GM19239 (cell line): ENCODE measurements around the gene CYYR1.

ENCODE experiments used
- DNase-seq: peaks from one replicate; pipeline ENCODE4 v3.0.0; 2011; ENCODE audit warnings: low spot score; ENCODE audit not compliant: insufficient read length
- FAIRE-seq: peaks from 2 replicates; lab custom pipeline; 2011; peaks lifted over from hg19 to GRCh38; lab: Jason Lieb, UNC

Gene CYYR1

DNA sequence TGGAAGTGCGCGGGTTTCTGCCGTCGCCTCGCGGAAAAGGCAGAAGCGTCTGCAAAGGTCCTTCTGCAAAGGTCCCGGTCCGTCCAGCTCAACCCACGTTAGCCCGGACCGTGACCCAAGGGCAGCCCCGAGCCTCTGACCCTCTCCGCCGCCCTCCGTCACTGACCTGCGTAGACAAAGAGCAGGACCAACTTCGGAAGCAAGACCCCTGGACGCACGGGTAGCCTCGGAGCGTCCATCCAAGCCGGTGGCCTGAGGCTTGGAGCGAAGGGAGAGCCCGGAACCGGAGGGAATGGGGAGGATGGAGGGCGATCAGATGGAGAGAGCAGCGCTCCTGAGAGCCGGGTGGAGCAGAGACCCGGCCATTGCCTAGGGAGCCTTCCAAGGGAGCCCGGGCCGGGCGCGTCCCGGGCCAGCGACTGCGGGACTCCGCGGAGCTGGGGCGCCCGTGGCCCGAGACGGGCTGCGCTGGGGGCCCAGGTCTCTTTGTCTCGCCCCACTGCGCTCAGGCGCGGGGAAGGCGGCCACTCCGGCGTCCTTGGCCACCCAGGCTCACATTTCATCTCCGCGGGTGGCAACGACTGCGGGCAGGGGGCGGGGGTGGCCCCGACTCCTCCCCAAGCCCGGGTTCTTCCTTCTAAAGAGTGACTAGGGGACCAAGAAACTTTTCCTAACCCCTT lies at the start of gene CYYR1:
TSS of gene CYYR1 (minus strand) at position 585 of the 680 bp plus-strand sequence. CDS start at position 239, 346 bp downstream.
- DNase-seq = no peak
- no peak for FAIRE-seq

DNA sequence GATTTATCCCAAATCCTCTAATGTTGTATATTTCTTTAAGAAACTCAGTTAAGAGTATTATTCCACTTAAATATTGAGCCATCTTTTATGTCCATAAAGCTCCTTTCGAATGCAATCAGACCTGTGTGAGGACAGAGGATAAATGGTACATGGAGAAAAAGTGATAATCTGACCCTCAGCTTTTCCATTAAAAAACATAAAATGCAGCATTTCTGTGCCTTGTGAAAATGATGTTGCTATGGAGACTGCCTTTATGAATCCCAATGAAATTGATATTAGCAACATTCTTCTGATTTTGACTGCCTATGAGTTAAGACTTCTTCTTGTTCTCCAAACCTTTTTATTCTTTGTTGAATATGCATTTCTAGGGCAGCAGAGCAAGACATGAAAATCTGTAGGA lies 44.1 kb upstream of the CYYR1 start:
- FAIRE-seq = no peak
- no peak for DNase-seq

- DNase-seq (no peak), FAIRE-seq (no peak)
Observed at GRCh38 chr21:26614251-26614650, 41.2 kb upstream of the CYYR1 start.

GRCh38 chr21:26599261-26599660 lies 26.2 kb upstream of the CYYR1 start:
- DNase-seq = no peak
- no peak for FAIRE-seq

- DNase-seq = no peak
- no peak for FAIRE-seq
Observed at GRCh38 chr21:26597981-26598380, 24.9 kb upstream of the CYYR1 start.

- DNase-seq (no peak), FAIRE-seq (no peak)
Observed at GRCh38 chr21:26597031-26597430, 23.9 kb upstream of the CYYR1 start.

DNA sequence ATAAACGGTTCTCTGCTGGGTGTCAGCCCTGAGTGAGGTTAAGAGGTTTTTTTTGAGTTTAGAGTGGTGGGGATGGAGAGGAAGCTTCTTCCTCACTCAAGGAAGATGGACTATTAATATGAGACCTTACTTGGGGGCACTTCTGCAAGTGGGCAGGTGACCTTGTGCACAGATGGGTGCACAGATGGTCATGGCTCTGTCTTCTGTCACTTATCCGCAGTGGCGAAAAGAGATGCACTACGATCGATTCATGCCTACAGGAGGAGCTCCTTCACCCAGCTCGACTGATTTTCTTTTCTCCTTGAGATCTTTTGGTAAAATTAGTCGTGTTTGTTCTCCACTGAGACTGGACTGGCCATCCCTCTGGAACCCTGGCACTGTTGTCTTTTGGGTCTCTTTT lies 22.9 kb upstream of the CYYR1 start:
- DNase-seq (no peak), FAIRE-seq (no peak)

- DNase-seq (no peak), FAIRE-seq (no peak)
Observed at GRCh38 chr21:26593800-26594199, 20.7 kb upstream of the CYYR1 start.

DNA sequence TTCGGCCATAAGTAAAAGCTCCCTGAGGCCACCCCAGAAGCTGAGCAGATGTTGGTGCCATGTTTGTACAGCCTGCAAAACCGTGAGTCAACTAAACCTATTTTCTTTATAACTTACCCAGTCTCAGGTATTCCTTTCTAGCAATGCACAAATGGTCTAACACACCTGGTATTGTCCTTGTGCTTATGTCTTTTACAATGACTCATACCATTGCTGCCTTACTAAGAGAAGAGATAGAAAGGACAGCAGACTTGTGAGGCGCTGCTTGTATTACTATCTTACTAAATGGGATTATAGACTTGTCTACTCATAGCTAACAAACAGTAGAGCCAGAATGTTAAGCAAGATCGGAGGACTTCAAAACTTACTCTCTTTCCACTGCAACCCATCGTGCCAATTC lies 18.5 kb upstream of the CYYR1 start:
- FAIRE-seq (no peak), DNase-seq (no peak)

- DNase-seq (no peak), FAIRE-seq (no peak)
Observed at GRCh38 chr21:26588446-26588845, 15.4 kb upstream of the CYYR1 start.

DNA sequence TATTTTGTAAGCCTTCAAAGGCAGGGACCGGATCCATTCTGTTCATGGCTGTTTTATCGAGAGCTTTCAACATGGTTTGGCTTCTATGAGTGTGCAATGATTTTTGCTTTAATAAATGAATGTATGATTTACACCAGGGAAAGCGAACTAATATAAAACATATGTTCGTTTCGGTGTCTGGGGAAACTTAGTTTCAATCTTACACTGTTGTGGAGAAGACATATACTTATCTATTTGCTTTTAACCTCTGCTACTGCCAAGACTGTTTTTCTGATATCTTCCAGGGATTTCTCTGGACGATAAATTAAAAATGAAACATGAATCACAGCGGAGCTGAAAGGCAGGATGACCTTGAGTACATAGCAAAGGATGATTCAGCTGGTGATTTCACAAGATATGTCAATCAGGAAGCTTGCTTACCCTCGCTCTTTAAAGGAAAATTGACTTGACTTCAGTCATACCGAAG lies 14.7 kb upstream of the CYYR1 start:
- FAIRE-seq (no peak), DNase-seq (no peak)

GRCh38 chr21:26583769-26584168 lies 10.7 kb upstream of the CYYR1 start:
- FAIRE-seq (no peak), DNase-seq (no peak)

- FAIRE-seq (no peak), DNase-seq (no peak)
Observed at GRCh38 chr21:26581818-26582217, 8.7 kb upstream of the CYYR1 start.

- DNase-seq (no peak), FAIRE-seq (no peak)
Observed at GRCh38 chr21:26572076-26572701, 897 bp downstream of the CYYR1 start.

- FAIRE-seq = no peak
Observed at GRCh38 chr21:26570203-26570602, 2.9 kb downstream of the CYYR1 start.

DNA sequence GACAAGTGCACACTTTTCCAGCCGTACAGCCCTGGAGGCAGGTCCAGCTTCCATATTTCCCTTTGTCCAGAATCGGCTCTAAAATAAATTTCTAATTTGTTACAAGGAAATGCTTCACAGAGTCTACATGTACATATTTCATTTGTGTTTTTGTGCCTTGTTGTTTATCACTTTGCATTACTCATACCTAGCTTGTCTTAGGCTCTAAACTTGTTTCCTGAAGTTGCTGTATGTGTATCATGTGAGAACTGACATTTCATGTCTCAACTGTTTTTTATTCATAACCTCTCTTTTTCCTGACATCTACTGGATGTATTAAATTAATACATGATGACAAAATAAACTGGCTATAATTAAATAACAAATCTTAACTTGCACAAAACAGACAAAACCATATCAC lies 7.5 kb downstream of the CYYR1 start:
- FAIRE-seq (no peak), DNase-seq (no peak)

More at GRCh38 chr21:26570203-26570602, 2.9 kb downstream of the CYYR1 start:
- DNase-seq = no peak

GRCh38 chr21:26565111-26565510 lies 8.0 kb downstream of the CYYR1 start:
- DNase-seq (no peak), FAIRE-seq (no peak)

DNA sequence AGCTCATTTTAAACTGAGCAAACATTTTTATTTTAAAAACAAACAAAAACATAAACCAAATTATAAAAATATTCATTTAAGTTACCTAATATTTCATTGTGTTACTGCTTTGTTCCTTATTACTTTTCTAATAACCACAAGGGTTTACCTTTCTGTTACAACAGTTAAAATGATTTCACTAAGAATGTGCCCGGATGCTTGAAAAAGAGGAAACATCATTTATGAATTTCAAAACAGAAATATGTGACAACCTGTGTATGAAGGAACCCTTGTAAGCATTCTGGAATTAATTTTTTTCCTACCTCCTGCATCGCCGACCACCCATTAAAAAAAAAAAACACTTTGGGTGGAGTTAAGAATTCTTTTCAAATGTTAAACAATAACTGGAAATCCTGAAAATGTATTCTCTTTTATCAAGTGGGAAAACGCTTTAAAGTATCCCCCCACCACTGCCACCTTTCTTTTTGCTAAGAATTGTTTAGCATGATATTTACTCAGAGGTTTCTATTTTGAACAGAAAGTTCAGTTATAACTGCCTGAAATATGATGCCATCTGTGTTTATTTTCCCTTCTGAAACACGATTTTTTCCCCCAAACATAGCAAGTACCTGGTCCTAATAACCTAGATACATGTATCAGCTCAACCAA lies 9.1 kb downstream of the CYYR1 start:
- DNase-seq (no peak), FAIRE-seq (no peak)

GRCh38 chr21:26560612-26561011 lies 12.5 kb downstream of the CYYR1 start:
- no peak for DNase-seq
- FAIRE-seq = no peak

DNA sequence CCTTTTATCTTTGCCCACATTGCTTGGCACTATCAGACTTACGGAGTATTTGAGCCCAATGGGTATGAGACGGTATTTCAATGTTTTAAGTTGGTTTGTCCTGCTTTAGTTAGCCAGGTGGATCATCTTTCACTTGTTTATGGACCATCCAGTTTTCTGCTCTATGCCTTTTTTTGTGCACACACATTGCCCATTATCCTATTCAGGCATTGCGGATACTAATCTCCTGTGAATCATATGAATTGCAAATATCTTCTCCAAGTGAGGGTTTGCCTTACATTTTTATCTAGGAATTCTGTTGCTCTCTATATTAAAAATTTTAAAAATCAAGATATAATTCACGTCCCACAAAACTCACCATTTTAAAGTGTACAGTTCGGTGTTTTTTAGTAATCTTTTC lies 14.0 kb downstream of the CYYR1 start:
- FAIRE-seq (no peak), DNase-seq (no peak)

DNA sequence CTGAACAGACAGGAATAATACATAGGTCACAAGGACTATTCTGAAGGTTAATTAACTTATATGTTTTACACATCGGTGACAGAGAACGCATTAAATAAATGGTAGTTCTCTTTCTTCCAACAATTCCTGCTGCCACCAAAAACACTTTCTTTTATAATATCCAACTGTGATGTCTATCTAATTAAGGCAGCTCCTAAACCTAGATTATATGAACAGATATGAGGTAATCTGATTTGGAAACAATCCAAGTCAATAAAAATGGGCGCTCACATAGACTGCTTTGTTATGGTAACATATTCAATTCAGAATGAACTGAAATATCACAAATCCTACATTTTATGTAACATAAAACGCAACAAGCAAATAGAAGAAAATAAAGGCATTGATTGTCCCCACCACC lies 16.0 kb downstream of the CYYR1 start:
- no peak for FAIRE-seq

More for the DNA sequence above, 16.0 kb downstream of the CYYR1 start:
- no peak for DNase-seq
